SK-N-SH treated with all-trans-retinoic acid at 6 μM for 48 hours (cell line): ENCODE measurements around the gene AMPH.

Source experiments
- ARNTL ChIP-seq: fragments of 450-650 bp; formaldehyde crosslinking; IDR thresholded peaks from 2 replicates; pipeline ENCODE4 v1.5.0; 2020; ENCODE audit warnings: low read depth, mild to moderate bottlenecking, moderate library complexity, borderline replicate concordance
- ISL1 ChIP-seq: fragments of 250-450 bp; sonication (Bioruptor Pico); IDR thresholded peaks from 2 replicates; pipeline ENCODE4 v2.1.2; 2022; ENCODE audit warnings: mild to moderate bottlenecking, moderate library complexity
- PPARA ChIP-seq: fragments of 250-450 bp; sonication (Bioruptor Pico); IDR thresholded peaks from 2 replicates; pipeline ENCODE4 v1.5.0; 2020; ENCODE audit warnings: mild to moderate bottlenecking, borderline replicate concordance
- SNAI2 ChIP-seq: fragments of 250-450 bp; sonication (Bioruptor Pico); IDR thresholded peaks from 2 replicates; pipeline ENCODE4 v1.5.0; 2020; ENCODE audit warnings: mild to moderate bottlenecking, moderate library complexity
- TF ChIP-seq, protein P1 (sequence below): fragments of 250-450 bp; sonication (Bioruptor Pico); IDR thresholded peaks from 2 replicates; pipeline ENCODE4 v1.8.0; 2021; ENCODE audit warnings: low read depth, mild to moderate bottlenecking, moderate library complexity, borderline replicate concordance
- TF ChIP-seq, protein P2 (sequence below): fragments of 250-450 bp; sonication (Bioruptor Pico); IDR thresholded peaks from 2 replicates; pipeline ENCODE4 v1.5.1; 2020; ENCODE audit warnings: low read depth, mild to moderate bottlenecking, moderate library complexity
- TF ChIP-seq, protein P3 (sequence below): fragments of 250-450 bp; sonication (Bioruptor Pico); IDR thresholded peaks from 2 replicates; pipeline ENCODE4 v1.5.1; 2021; ENCODE audit warnings: mild to moderate bottlenecking, moderate library complexity

DNA sequence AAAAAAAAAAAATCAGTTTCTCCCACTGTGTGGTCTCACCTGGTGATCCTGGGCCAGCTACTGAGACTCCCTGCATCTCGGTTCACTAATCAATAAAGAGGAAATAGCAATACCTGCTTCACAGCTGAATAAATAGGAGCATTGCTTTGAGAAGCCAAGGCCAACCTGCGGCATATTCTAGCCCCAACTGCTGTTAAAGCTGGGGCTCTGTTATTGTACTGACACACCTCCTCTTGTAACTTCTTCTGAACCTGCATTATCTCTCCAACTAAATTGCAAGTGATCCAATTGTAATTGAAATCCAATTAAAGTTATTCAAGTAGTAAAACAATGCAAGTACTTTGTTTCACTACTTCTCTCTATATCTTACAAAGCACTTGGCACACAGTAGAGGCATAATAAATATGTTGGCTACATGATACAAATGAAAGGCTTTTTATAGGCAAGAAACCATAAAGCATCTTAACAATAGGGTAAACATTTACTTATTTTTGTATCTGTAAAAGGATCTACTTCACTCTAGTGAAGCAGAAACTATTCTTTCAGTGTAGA lies 38.4 kb downstream of the AMPH start:
- TF ChIP-seq ARNTL (CRISPR knock-in tag) (no peak), PPARA (no peak), SNAI2 (CRISPR knock-in tag) (no peak), ISL1 (CRISPR knock-in tag) (no peak)
- TF ChIP-seq, protein P1, sequence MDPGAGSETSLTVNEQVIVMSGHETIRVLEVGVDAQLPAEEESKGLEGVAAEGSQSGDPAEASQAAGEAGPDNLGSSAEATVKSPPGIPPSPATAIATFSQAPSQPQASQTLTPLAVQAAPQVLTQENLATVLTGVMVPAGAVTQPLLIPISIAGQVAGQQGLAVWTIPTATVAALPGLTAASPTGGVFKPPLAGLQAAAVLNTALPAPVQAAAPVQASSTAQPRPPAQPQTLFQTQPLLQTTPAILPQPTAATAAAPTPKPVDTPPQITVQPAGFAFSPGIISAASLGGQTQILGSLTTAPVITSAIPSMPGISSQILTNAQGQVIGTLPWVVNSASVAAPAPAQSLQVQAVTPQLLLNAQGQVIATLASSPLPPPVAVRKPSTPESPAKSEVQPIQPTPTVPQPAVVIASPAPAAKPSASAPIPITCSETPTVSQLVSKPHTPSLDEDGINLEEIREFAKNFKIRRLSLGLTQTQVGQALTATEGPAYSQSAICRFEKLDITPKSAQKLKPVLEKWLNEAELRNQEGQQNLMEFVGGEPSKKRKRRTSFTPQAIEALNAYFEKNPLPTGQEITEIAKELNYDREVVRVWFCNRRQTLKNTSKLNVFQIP (CRISPR knock-in tag): no peak
- TF ChIP-seq, protein P2, sequence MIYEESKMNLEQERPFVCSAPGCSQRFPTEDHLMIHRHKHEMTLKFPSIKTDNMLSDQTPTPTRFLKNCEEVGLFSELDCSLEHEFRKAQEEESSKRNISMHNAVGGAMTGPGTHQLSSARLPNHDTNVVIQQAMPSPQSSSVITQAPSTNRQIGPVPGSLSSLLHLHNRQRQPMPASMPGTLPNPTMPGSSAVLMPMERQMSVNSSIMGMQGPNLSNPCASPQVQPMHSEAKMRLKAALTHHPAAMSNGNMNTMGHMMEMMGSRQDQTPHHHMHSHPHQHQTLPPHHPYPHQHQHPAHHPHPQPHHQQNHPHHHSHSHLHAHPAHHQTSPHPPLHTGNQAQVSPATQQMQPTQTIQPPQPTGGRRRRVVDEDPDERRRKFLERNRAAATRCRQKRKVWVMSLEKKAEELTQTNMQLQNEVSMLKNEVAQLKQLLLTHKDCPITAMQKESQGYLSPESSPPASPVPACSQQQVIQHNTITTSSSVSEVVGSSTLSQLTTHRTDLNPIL (CRISPR knock-in tag): no peak
- TF ChIP-seq, protein P3, sequence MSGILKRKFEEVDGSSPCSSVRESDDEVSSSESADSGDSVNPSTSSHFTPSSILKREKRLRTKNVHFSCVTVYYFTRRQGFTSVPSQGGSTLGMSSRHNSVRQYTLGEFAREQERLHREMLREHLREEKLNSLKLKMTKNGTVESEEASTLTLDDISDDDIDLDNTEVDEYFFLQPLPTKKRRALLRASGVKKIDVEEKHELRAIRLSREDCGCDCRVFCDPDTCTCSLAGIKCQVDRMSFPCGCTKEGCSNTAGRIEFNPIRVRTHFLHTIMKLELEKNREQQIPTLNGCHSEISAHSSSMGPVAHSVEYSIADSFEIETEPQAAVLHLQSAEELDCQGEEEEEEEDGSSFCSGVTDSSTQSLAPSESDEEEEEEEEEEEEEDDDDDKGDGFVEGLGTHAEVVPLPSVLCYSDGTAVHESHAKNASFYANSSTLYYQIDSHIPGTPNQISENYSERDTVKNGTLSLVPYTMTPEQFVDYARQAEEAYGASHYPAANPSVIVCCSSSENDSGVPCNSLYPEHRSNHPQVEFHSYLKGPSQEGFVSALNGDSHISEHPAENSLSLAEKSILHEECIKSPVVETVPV (CRISPR knock-in tag): no peak
